ENCODE results near the gene THOC7.

THOC7 gene

GRCh38 chr3:63876260-63876659, 12.7 kb upstream of the THOC7 start:
- no peak for DNase-seq (ENCODE audit: low read depth)
- TF ChIP-seq CTCF (IDR thresholded peaks at IDR 0.05; ENCODE audit: low read depth, low read length) (no peak), MAX (IDR thresholded peaks at IDR 0.05; ENCODE audit: low read depth, low read length) (no peak), POLR2A (IDR thresholded peaks at IDR 0.05; ENCODE audit: extremely low read depth, insufficient read length) (no peak), MYC (IDR thresholded peaks at IDR 0.05; ENCODE audit: low read depth, low read length) (no peak)
- no peak overlapping the region for H3K4me3 ChIP-seq (ENCODE audit: low read depth, low read length)

- no peak for DNase-seq (ENCODE audit: low read depth)
- TF ChIP-seq MYC (IDR thresholded peaks at IDR 0.05; ENCODE audit: low read depth, low read length) (no peak), CTCF (IDR thresholded peaks at IDR 0.05; ENCODE audit: low read depth, low read length) (no peak), POLR2A (IDR thresholded peaks at IDR 0.05; ENCODE audit: extremely low read depth, insufficient read length) (no peak), MAX (IDR thresholded peaks at IDR 0.05; ENCODE audit: low read depth, low read length) (no peak)
- no peak overlapping the region for H3K4me3 ChIP-seq (ENCODE audit: low read depth, low read length)
Observed at GRCh38 chr3:63875510-63875909, 11.9 kb upstream of the THOC7 start.

GRCh38 chr3:63874769-63875168, 11.2 kb upstream of the THOC7 start:
- no peak overlapping the region for H3K4me3 ChIP-seq (ENCODE audit: low read depth, low read length)
- DNase-seq (ENCODE audit: low read depth), result peak; percentile 53
- no peak for TF ChIP-seq CTCF (IDR thresholded peaks at IDR 0.05; ENCODE audit: low read depth, low read length)

- no peak for DNase-seq (ENCODE audit: low read depth)
- TF ChIP-seq CTCF (IDR thresholded peaks at IDR 0.05; ENCODE audit: low read depth, low read length), result no peak
- no peak for TF ChIP-seq MYC (IDR thresholded peaks at IDR 0.05; ENCODE audit: low read depth, low read length)
- TF ChIP-seq MAX (IDR thresholded peaks at IDR 0.05; ENCODE audit: low read depth, low read length), result no peak
- no peak for TF ChIP-seq POLR2A (IDR thresholded peaks at IDR 0.05; ENCODE audit: extremely low read depth, insufficient read length)
Observed at GRCh38 chr3:63872135-63872924, 8.7 kb upstream of the THOC7 start.

GRCh38 chr3:63870615-63871005, 7.0 kb upstream of the THOC7 start:
- no peak for TF ChIP-seq MAX (IDR thresholded peaks at IDR 0.05; ENCODE audit: low read depth, low read length)
- no peak for TF ChIP-seq POLR2A (IDR thresholded peaks at IDR 0.05; ENCODE audit: extremely low read depth, insufficient read length)
- no peak for TF ChIP-seq CTCF (IDR thresholded peaks at IDR 0.05; ENCODE audit: low read depth, low read length)
- no peak for TF ChIP-seq MYC (IDR thresholded peaks at IDR 0.05; ENCODE audit: low read depth, low read length)
- H3K4me3 ChIP-seq (ENCODE audit: low read depth, low read length), result no peak overlapping the region
- DNase-seq (ENCODE audit: low read depth), result no peak

More at GRCh38 chr3:63872135-63872924, 8.7 kb upstream of the THOC7 start:
- no peak overlapping the region for H3K4me3 ChIP-seq (ENCODE audit: low read depth, low read length)
